Fibroblast of skin of back (primary cell): ENCODE data around the gene DDX31.

Experiments
- DNase-seq: peaks from one replicate; pipeline ENCODE4 v3.0.0-alpha.2; 2013

The DDX31 gene

DNA sequence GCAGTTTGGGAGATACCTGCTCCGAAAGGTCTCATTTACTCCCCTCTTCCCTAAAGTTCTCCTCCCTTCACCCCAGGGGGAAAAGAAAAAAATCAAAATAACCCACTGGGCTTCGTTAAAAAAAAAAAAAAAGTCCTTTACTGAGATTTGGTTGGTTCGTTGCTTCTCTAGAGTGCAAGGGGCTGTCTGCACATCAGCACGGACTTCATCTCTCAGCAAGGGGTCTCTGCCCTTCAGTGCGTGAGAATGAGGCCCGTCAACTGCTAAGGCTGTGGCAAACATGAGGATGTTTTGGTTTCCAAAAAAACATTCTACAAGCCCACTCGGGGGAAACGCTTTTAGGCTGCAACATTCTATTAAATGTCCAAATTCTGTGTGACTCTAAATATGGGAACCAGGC is 77.3 kb downstream of the DDX31 start:
- DNase-seq = no peak

DNA sequence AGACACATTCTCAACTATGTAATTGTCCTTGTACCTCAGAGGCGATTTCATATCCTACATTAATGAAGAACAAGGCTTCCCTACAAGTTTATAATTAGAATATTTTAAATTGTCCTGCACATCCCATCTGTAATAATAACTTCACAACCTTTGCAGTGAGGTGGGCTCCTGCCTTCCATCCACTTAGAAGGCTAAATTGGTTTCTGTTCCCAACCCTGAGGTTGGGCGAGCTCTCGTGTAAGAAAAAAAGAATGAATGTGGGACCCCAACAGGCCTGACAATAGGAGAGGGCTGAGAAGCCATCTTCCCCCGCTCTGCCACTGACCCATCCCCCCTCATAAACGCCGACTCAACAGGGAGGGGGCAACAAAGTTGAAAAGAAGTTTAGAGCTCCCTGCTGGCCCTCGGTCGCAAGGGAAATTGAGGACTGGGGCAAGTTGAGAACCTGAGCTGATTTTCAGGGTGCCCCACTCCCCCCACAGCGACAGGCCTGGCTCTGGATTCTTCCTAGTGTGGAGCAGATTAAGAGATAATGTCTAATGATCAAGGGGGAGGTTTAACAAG is 78.0 kb downstream of the DDX31 start:
- DNase-seq = no peak

GRCh38 chr9:132591244-132591643 is 78.5 kb downstream of the DDX31 start:
- DNase-seq = no peak

DNA sequence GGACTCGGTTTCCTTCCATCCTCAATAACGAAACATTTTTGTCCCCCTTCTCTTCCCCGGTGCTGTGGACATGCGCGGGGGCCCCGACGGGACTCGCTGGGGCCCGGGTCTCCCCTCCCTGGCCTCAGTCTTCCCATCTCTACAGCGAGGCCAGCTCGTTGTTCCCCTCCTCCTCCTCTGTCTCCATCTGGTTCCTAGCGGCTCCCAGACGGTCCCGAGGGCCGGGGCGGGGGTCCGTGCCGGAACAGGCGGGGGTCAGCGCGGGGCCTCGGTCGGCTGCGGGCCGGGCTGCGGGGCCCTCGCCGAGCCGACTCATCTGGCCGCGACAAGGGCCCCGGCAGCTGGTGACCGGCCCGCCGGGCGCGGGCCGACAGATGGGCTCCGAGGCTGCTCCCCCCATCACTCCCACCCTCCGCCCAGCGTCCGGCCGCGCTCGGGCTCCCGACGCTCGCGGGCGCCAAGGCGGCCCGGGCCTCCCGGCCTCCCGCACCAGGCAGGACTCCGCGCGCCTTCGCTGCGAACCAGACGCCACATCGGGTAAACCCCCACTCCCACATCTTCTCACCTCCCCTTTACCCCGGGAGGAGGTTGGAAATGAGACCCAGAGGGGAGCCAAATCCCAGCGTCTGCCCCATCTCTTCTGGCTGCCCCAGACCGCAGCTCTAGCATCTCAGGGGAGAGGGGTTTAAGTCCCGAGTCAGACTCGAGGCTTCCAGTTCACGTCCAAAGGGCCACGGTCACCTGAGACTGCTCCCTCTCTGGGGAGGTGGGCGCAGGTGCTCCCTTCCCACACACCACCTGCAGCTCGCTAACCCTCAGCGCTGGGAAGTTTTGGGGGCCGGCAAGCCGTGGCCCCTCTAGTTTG is 79.2 kb downstream of the DDX31 start:
- DNase-seq = no peak

- DNase-seq = no peak
Observed at GRCh38 chr9:132590037-132590317, 79.8 kb downstream of the DDX31 start.

GRCh38 chr9:132589148-132590036 is 80.4 kb downstream of the DDX31 start:
- no peak for DNase-seq

GRCh38 chr9:132588501-132589147 is 81.2 kb downstream of the DDX31 start:
- no peak for DNase-seq

GRCh38 chr9:132588098-132588497 is 81.7 kb downstream of the DDX31 start:
- no peak for DNase-seq

- no peak for DNase-seq
Observed at GRCh38 chr9:132587592-132587955, 82.2 kb downstream of the DDX31 start.

DNA sequence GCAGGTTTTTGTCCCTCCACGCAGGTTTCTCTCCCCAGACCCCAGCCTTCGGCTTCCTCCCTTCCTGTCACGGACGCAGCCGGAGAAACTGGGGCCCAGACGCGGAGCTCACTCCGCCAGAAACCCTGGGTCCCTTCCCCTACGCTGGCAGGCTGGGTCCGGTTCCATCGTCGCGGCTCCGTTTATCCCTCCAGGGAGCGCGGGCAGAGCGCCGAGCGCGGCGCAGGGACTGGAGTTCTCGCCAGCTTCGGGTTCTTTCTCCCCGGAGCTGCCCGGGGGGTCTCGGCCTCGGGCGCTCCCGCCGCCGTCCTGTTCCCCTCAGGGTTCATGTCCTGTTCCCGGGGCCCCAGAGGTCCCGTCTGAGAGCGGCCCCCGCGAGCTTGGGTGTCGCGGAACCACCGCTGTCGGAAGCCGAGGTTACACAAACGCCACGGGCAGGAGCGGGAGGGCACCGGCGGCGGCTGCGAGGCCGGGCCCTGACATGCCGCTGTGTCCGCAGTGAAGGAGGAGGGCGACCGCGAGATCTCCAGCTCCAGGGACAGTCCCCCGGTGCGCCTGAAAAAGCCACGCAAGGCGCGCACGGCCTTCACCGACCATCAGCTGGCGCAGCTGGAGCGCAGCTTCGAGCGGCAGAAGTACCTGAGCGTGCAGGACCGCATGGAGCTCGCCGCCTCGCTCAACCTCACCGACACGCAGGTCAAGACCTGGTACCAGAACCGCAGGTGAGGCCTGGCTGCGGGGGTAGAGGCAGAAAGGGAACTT is 82.8 kb downstream of the DDX31 start:
- no peak for DNase-seq

- DNase-seq = no peak
Observed at GRCh38 chr9:132585954-132586829, 83.6 kb downstream of the DDX31 start.

DNA sequence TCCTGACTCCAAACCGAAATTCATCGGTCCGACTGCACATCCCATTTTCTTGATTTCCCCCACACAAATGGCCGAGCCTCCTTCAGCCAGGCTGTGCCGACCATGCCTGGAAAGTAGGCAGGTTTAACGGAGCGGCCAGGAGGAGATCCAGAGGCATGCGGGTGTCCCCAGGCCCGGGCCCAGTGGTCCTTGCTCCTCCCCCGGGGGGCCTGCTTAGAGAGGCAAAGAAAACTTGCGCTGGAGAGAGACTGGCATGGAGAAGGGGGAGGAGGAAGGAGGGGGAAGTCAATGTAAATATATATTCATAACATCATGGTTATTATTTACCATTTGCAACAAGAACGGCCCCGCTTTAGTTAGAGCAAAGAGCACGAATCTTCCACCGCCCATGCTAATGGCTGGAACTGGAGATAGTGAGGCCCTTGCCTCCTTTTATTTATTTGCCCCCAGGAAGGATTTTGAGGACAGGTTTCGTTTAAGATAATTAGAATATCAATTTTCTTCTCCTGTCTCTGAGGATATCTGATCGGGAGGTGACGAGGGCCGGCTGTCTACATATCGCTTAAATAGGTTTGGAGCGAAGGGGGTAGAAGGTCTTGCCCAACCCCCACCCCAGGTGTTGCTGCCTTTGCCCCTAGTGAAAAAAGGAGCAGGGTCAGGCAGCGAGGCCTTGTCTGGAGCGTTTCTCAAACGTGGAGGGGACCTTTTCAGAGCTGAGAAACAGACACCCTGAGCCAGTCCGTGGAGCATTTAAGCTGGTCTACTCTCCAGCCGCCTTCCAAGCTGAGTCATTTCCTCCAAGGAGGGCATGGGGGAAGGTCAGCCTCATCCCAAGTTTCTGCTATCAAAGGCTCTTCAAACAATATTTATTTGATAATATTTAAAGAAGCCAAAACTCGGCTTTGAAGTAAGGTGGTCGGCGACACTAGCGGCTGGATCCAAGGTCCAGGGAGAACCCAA is 84.9 kb downstream of the DDX31 start:
- DNase-seq = peak; percentile 58

GRCh38 chr9:132583584-132584304 is 86.0 kb downstream of the DDX31 start:
- no peak for DNase-seq

DNA sequence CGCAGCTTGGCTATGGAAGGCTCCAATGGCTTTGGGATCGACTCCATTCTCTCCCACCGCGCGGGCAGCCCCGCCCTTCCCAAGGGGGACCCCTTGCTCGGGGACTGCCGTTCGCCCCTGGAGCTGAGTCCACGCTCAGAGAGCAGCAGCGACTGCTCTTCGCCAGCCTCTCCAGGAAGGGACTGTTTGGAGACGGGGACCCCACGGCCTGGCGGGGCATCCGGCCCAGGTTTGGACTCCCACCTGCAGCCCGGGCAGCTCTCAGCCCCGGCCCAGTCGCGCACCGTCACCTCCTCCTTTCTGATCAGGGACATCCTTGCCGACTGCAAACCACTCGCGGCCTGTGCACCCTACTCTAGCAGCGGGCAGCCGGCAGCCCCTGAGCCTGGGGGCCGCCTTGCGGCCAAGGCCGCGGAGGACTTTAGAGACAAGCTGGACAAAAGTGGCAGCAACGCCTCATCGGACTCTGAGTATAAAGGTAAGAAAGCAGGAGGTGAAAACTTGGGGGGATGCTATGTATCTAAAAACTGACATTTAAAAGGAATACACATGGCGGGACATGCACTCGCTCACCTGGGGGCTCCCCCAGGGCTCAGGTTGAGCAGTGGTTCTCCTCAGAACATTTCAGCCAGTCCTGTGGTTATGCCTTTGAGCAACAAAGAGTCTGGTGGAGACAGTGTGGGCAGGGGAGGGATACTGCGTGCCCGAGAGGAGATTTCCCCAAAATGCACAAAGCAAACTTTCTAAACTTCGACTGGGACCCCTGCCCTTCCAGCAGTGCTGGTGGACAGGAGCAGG is 86.8 kb downstream of the DDX31 start:
- no peak for DNase-seq

DNA sequence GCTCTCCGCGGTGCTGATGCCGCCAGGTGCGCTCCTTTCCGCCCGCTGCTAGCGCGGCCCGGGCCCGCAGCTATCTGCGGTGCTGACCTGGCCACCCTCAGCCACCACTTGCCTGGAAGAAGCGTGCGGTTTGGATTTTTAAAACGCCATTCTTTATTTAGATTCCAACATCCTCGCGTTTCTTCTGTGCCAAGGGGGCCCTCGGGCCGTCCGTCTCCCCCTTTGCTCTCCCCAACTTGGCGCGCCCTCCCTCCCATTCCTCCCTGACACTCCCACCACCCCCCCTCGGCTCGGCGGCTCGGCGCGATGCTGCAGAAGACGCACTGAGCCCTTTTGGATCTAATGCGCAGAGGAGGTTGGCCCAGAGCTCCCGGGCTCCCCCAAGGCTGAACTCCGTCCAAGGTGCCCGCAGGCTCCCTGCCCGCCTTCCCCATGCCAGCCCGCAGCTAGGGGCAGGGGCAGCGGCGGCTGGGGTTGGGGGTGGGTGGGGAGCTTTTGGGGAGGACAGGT is 87.5 kb downstream of the DDX31 start, which contains the start of gene BARHL1:
Gene BARHL1 (plus strand): TSS at position 331 of the 510 bp plus-strand sequence. CDS start 192 bp downstream, outside the sequence.
- no peak for DNase-seq

DNA sequence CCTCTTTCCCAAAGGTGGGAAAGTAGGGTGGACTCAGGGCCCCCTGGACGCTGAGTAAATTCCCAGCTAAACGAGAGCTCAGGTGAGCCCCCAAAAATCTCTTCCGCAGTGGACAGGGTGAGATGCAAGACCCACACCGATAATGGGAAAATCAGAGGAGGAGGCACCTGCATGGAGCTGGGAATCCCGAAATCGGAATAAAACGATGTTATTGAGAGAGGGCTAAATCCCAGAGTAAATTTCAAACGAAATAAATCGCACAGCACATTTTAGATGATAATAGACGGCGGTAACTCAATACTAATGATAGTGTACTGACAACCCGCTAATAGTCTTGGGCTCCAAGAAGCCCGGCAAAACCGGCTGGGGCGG is 90.4 kb downstream of the DDX31 start:
- no peak for DNase-seq

DNA sequence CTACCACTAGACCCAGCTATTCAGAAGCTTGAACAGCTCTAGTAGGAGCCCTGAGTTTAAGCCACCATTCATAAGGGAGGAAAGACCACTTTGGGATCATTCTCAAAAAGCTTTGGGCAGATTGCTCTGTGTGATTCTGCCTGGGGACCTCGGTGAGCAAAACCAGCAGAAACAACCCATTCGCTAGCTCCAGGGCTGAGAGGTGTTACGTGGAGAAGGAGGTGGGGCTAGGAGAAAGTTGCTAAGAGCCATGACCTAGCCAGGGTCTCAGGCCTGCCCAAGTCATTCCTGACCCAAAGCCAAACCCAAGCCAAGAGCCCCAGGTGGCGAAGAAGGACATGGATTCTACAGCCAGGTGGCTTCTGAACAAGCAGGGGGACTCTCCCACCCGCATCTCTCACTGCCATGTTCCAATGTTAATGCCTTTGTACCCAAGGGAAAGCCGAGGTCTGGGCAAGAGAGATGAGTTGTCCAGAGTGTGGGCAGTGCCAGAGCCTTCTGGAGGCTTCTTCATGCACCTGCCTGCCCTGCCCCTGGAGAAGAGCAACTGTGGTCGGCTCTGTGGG is 91.3 kb downstream of the DDX31 start:
- no peak for DNase-seq

- DNase-seq = no peak
Observed at GRCh38 chr9:132577119-132577518, 92.7 kb downstream of the DDX31 start.
